Pancreas (tissue), 10 donors: ENCODE measurements around the gene SMCO4. TPM values are rescaled to one million over a fixed set of nuclear protein-coding genes. Genes with fewer than 3 reads are reported as not detected.
A peak's percentile ranks its signal among the peaks of the same experiment; 100 is the strongest.

Experiments
- ATAC-seq, 4 donors: fragments of 200-7000 bp; cut with Tn5 transposase; one replicate each; pipeline versions ENCODE4 v1.8.0 to v1.9.1; 2020; ENCODE audit warnings: mild to moderate bottlenecking in 4 of 4, moderate library complexity in 4 of 4
- DNase-seq, 6 donors: peaks; one replicate each; pipeline ENCODE4 v3.0.0-alpha.2; 2020
- FAIRE-seq: peaks from 2 replicates; lab custom pipeline; 2012; peaks lifted over from hg19 to GRCh38; lab: Jason Lieb, UNC
- H3K27ac ChIP-seq, 4 donors: fragments of 200-600 bp; sonication (generic); 1 replicate in 3 of 4; 2 replicates in 1 of 4; pipeline versions ENCODE4 v1.5.0 to v1.8.0; 2020
- H3K27me3 ChIP-seq, 4 donors: fragments of 200-600 bp; one replicate each; pipeline ENCODE4 v1.8.0; 2021
- H3K36me3 ChIP-seq, 3 donors: fragments of 200-600 bp; sonication (generic) in 1 of 3; one replicate each; pipeline versions ENCODE4 v1.5.0 to v1.8.0; 2020 to 2021
- H3K4me1 ChIP-seq, 3 donors: fragments of 200-600 bp; one replicate each; pipeline ENCODE4 v1.8.0; 2021
- H3K4me3 ChIP-seq, 4 donors: fragments of 200-600 bp; sonication (generic) in 2 of 4; one replicate each; pipeline versions ENCODE4 v1.5.0 to v1.8.0; 2020 to 2021
- H3K9me3 ChIP-seq, 4 donors: fragments of 200-600 bp; one replicate each; pipeline ENCODE4 v1.8.0; 2021
- CTCF ChIP-seq, 4 donors: fragments of 200-600 bp; sonication (generic) in 3 of 4; IDR thresholded peaks; one replicate each; pipeline versions ENCODE4 v1.5.0 to v1.8.0; 2021; ENCODE audit warnings: antibody characterized with exemption in 4 of 4
- WGBS, 2 donors: extraction: QIAGEN DNeasy Blood & Tissue Kit; methylation state at CpG; one replicate each; pipeline ENCODE4 v1.1.7; 2013; 5-methylcytosine and 5-hydroxymethylcytosine counted together
- intact Hi-C, 3 donors: fragments of 100-400 bp; cut with DNase I; formaldehyde crosslinking; loops; one replicate each; pipeline versions ENCODE4 v1.11.1 to v1.14.2; 2022
- polyA plus RNA-seq, 2 donors: library from polyadenylated mRNA; stranded (reverse); fragments of 200-250 nt; gene quantifications; one replicate each; pipeline ENCODE4 v1.2.3, GENCODE V29; 2013
- total RNA-seq, 6 donors: library from RNA; stranded (reverse); fragmentation: NEBNext Ultra II Directional in 4 of 6; extraction: Animal tissue kit (Norgen Biotek cat#: 25700) in 4 of 6; gene quantifications; one replicate each; pipeline versions ENCODE4 v1.2.1 to v1.2.4, GENCODE V29; 2021 to 2023
- donor health status: healthy with polysubstance abuse.
- donor health status: DM: no; HTN: no; CAD: no; lungs with moderate emphysema.
- donor health status: DM: no; HTN: no; CAD: no.
- donor health status: control.
- donor health status: control.
- donor health status: Bipolar disorder and iron deficiency.
- donor health status: DM: yes; HTN: yes; CAD: no.
- donor health status: DM: no; HTN: no; CAD: no.
- donor health status: DM: no; HTN: no; CAD: no.
- donor health status: DM: yes; HTN: yes; CAD: no.

Gene SMCO4
- total and polyA plus RNA-seq, 8 donors, result 15.6 to 41.8 (median 19.6) TPM

- no peak for TF ChIP-seq CTCF (IDR thresholded peaks at IDR 0.05)
- intact Hi-C loops, result no loop called here
Measured at GRCh38 chr11:93563857-93564256, 20.7 kb upstream of the SMCO4 start.

GRCh38 chr11:93560199-93560932, 17.2 kb upstream of the SMCO4 start:
- 59 to 62% methylated on average over 3 of the region's 3 CpGs for WGBS, 2 donors
- H3K36me3 ChIP-seq, result no peaks in the 10 kb centered on the region
- no peak for FAIRE-seq
- H3K4me1 ChIP-seq, result no peaks in the 10 kb centered on the region
- no peaks in the 10 kb centered on the region for H3K27me3 ChIP-seq
- no peaks in the 10 kb centered on the region for H3K9me3 ChIP-seq
- no peak for TF ChIP-seq CTCF (IDR thresholded peaks at IDR 0.05)
- H3K4me3 ChIP-seq, result no peak overlapping the region
- no peak for ATAC-seq
- no peak overlapping the region for H3K27ac ChIP-seq
- intact Hi-C loops, result no loop called here
- DNase-seq, result no peak

More at GRCh38 chr11:93563857-93564256, 20.7 kb upstream of the SMCO4 start:
- Histone ChIP-seq H3K27ac (no peak overlapping the region), H3K4me3 (no peak overlapping the region), H3K4me1 (peaks cover 5 to 13% (median 10%) of the 10 kb centered on the region in 3 donors), H3K9me3 (no peaks in the 10 kb centered on the region), H3K27me3 (no peaks in the 10 kb centered on the region), H3K36me3 (no peaks in the 10 kb centered on the region)
- DNase-seq (no peak), ATAC-seq (no peak), FAIRE-seq (no peak)

GRCh38 chr11:93559681-93560080, 16.5 kb upstream of the SMCO4 start:
- DNase-seq (no peak), FAIRE-seq (no peak), ATAC-seq (peak in 1 of 4 donors; percentile 14)
- 60% methylated on average over 3 of the region's 3 CpGs for WGBS, 2 donors
- H3K9me3 ChIP-seq, result no peaks in the 10 kb centered on the region
- no peaks in the 10 kb centered on the region for H3K36me3 ChIP-seq
- no peak overlapping the region for H3K4me3 ChIP-seq
- TF ChIP-seq CTCF (IDR thresholded peaks at IDR 0.05), result no peak
- no peak overlapping the region for H3K27ac ChIP-seq
- H3K4me1 ChIP-seq, result no peaks in the 10 kb centered on the region
- intact Hi-C loops, result loop anchor here in 1 of 3 donors (10.0 kb wide), 1 partner anchor 65 kb away; no protein-coding TSS in a partner anchor
- no peaks in the 10 kb centered on the region for H3K27me3 ChIP-seq

- intact Hi-C loops, result loop anchor here in 1 of 3 donors (10.0 kb wide), 1 partner anchor 58 kb away; no protein-coding TSS in a partner anchor
- no peaks in the 10 kb centered on the region for H3K4me1 ChIP-seq
- H3K9me3 ChIP-seq, result no peaks in the 10 kb centered on the region
- no peak for DNase-seq
- FAIRE-seq, result no peak
- no peak for ATAC-seq
- H3K27ac ChIP-seq, result no peak overlapping the region
- no peak for TF ChIP-seq CTCF (IDR thresholded peaks at IDR 0.05)
- no peaks in the 10 kb centered on the region for H3K36me3 ChIP-seq
- H3K27me3 ChIP-seq, result no peaks in the 10 kb centered on the region
- no peak overlapping the region for H3K4me3 ChIP-seq
- WGBS, 2 donors, result 62 to 63% methylated on average over 1 of the region's 1 CpG
Measured at GRCh38 chr11:93552874-93553273, 9.7 kb upstream of the SMCO4 start.

GRCh38 chr11:93549976-93550375, 6.8 kb upstream of the SMCO4 start:
- no peak overlapping the region for H3K4me3 ChIP-seq
- no peak for TF ChIP-seq CTCF (IDR thresholded peaks at IDR 0.05)
- intact Hi-C loops, result loop anchor here (10.0 kb wide), 4 partner anchors 55 to 315 kb away; no protein-coding TSS in a partner anchor
- WGBS, 2 donors, result 87 to 91% methylated on average over 4 of the region's 4 CpGs
- ATAC-seq (no peak), DNase-seq (no peak), FAIRE-seq (no peak)
- H3K36me3 ChIP-seq, result no peaks in the 10 kb centered on the region
- H3K27ac ChIP-seq, result no peak overlapping the region
- no peaks in the 10 kb centered on the region for H3K27me3 ChIP-seq
- H3K9me3 ChIP-seq, result no peaks in the 10 kb centered on the region
- H3K4me1 ChIP-seq, result no peaks in the 10 kb centered on the region
